Superior temporal gyrus (tissue), 1 donor: ENCODE data around the gene HSD17B12.
A peak's percentile ranks its signal among the peaks of the same experiment; 100 is the strongest.
"Not testable (repeated sequence)": the region's sequence is repeated elsewhere in the genome, so short reads cannot be mapped to it uniquely, and the experiment has no call there.

Source experiments
- DNase-seq: peaks from one replicate; pipeline ENCODE4 v3.0.0-alpha.2; 2016; ENCODE audit errors: extremely low spot score

Gene HSD17B12

DNA sequence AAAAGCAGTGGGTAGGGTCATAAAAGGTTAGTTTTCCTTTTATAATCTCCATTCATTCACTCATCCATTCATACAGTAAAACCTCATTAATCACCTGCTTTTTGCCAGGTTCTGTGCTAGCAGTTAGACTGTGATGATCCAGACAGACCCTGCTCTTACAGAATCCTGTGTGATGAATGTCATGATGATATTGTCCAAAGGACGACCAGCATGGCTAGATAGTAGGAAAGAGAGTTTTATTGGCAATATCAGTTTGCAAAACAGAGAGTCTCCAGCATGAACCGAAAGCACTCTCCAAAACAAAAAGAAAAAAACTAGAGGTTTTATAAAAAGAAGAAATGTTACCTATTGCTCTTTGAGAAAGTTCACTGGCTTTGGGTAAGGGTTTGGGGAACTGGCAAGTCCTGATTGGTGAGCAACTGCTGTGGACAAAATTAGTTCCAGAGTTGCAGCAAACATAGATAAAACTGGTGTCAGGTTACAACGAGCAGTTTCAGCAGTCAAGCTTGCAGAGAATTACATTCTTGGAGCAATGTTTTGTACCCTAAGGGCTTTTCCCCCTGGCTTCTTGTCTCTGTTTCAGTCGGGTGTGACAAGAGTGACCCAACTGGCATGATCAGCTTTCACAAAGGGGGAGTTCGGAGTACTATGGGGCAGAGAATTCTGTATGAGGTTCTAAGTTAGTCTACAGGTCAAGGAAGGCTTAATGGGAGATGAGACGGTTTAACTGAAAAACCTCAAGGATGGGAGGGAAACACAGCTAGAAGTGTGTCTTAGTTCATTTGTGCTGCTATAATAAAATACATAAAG, 58.3 kb downstream of the HSD17B12 start:
- DNase-seq = no peak

DNA sequence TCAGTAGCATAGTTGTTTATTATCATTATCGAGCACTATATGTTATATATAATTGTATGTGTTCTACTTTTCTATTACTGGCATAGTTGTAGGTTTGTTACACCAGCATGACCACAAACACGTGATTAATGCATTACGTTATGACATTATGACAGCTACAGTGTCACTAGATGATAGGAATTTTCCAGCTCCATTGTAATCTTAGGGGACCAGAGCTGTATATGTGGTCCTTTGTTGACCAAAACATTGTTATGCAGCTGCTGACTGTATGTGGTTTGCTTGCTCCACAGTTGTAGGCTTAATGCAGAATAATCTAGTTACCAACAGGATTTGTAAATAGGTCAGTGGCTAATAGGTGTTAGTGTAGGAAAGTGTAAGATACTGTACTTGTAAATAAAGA, 66.1 kb downstream of the HSD17B12 start:
- no peak for DNase-seq

DNA sequence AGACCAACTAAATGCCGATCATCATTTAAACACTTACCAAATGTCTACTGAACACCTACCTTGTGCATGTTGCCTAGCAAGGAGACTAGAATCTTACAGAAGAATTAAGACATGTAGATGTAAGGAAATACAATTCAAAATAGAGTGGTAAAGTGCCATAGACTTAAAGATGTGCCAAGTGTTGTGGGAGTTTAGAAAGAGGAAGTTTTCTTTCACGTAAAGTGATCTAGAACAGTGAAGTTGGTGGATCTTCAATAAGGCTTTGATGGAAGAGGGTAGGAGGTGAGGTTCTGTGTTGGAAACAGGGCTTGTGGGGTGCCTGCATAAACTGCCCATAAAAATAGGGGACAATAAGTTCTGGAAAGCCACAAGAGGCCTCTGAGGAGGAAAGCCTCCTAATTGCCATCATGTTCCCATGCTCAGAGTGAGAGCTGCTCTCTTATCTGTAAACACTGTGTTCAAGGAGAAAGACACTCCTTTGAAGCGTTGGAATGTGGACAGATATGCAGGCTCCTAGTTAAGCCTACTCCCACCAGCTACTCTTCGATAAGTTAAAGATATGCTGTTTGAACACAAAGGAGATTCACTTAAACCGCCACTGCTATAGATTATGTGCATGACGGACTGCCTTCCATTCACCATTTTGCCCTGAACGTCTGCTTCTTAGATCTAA, 66.7 kb downstream of the HSD17B12 start:
- no peak for DNase-seq

DNA sequence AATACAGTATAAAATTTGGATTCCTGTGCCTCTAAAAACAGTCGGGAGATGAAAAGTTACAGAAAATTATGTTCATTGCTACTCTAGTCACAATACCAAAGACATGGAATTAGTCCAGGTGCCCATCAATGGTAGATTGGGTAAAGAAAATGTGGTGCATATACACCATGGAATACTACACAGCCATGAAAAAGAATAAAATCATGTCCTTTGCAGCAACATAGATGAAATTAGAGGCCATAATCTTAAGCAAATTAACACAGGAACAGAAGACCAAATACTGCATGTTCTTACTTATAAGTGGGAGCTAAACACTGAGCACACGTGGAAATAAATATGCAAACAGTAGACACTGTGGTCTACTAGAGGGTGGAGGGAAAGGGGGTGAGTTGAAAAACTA, 67.6 kb downstream of the HSD17B12 start:
- DNase-seq = no peak

DNA sequence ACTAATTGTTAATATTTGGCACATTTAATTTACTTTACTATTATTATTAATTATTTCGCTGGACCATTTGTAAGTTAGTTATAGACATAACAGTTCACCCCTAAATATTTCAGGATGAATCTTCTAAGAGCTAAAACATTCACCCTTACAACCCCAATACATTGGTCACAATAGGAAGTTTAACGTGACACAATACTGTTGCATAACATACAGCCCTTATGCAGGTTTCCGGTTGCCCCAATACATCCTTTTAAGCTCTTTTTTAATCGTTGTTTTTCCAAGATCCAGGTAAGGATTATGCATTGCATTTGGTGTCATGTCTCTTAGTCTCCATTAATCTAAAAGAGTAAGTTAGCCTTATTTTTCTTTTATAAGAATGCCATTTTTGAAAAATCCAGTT, 71.2 kb downstream of the HSD17B12 start:
- DNase-seq = no peak

DNA sequence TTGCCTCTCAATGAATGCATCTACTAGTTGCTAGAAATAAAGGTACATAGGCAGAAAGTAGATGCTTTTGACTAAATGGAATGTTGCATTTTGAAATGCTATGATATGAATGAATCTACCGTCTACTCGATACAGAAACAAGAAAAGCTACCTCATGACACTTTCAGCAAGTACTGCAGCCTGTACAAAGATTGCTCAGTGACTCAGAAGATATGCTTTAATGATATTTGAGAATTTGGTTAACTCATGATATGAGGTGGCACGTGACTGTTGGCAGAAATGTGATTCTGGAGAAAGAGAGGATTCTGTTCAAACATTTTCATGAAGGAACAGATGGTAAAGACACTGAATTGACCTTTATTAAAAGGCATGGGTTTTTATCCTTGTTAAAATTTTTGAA, 76.0 kb downstream of the HSD17B12 start:
- DNase-seq = no peak

DNA sequence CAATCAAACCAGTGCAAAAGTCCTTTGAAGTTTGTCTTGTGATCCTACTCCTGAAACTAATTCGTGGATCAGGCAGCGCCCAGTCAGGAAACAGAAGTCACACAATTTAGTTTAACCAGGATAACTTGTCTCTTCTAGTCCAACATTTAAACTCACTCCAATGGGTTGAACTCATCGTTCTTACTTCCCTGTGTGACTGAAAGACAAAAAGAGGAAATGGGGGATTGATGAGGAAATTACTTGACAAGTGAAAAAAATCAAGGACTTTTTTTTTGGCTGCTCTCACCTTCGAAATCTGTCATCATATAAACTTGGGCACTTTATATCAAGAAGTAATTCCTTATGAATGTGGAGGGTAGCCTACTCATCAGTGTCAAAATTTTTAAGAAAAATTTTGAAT, 78.4 kb downstream of the HSD17B12 start:
- no peak for DNase-seq

DNA sequence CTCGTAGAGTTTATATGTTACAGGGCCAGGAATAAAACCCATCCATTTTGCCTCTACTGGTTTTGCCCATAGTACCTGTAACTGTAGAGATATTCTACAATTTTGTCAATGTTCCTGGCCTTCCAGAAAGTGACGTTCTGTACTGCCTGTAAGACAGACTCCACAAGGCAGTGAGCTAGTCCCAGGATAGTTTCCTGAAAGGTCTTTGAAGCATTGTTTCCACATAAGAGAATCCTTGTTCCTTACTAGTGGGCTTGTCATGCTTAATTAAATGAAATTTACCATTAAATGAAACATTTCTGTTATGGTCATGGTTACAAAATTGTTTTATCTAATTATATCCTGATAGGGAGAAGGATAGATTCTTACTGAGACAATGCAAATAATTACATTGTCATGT, 80.4 kb downstream of the HSD17B12 start:
- no peak for DNase-seq

DNA sequence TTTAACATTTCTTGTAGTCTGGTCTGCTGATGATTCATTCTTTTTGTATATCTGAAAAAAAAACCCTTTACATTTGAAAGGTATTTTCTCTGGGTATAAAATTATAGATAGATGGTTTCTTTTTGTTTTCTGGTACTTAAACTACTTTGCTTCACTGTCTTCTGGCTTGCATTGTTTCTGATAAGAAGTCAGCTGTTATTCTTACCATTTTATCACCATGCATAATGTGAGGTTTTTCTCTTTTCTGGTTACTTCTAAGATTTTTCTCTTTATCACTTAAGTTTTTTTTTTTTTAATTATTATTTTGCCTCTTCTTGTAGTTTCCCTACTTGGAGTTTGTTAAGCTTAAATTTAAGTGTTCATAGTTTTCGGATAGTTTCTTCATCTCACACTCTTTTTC, 84.7 kb downstream of the HSD17B12 start:
- no peak for DNase-seq

DNA sequence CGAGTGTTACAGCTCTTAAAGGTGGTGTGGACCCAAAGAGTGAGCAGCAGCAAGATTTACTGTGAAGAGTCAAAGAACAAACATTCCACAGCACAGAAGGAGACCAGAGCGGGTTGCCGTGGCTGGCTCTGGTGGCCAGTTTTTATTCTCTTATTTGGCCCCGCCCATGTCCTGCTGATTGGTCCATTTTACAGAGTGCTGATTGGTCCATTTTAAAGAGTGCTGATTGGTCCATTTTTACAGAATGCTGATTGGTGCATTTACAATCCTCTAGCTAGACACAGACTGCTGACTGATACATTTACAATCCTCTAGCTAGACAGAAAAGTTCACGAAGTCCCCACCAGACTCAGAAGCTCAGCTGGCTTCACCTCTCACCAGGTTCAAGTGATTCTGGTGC, 88.1 kb downstream of the HSD17B12 start:
- DNase-seq = not testable (repeated sequence)

DNA sequence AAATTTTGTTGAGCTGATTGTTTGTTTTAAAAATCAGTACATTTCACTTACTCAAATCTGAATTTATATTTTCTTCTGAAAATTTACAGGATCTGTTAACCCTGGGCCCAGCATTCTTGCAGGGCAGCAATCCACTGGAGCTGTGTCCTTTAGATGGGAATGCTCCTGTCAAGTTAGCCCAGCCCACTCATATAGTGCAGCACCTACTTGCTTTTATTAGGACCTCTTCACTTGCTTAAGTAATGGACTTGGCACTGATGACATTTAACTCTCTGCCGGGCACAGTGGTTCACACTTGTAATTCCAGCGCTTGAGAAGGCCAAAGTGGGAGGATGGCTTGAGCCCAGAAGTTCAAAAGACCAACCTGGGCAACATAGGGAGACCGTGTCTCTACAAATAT, 89.6 kb downstream of the HSD17B12 start:
- no peak for DNase-seq

DNA sequence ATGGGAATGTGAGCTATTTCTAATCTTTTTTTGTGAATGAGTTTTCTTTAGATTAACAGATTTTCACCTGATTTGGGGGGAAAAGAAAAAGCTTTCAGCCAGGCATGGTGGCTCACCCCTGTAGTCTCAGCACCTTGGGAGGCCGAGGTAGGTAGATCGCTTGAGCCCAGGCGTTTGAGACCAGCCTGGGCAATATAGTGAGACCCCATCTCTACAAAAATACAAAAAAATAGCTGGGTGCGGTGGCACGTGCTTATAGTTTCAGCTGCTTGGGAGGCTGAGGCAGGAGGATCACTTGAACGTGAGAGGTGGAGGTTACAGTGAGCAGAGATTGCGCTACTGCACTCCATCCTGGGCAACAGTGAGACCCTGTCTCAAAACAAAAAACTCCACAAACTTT, 92.2 kb downstream of the HSD17B12 start:
- no peak for DNase-seq

DNA sequence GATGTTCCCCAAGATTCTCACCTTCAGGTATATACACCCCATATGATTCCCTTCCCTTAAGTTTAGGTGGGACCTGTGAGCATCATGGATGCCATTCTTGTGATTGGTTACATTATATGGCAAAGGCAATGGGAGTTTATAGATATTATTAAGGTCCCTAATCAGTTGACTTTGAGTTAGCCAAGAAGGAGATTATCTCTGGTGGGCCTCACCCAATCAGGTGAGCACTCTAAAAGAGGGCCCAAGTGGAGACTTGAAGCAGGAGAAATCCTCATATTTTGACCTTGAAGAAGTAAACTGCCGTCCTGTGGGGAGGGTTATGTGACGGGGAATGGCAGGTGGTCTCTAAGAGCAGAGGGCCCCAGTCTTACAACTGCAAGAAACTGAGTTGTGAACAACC, 94.2 kb downstream of the HSD17B12 start:
- DNase-seq = no peak

DNA sequence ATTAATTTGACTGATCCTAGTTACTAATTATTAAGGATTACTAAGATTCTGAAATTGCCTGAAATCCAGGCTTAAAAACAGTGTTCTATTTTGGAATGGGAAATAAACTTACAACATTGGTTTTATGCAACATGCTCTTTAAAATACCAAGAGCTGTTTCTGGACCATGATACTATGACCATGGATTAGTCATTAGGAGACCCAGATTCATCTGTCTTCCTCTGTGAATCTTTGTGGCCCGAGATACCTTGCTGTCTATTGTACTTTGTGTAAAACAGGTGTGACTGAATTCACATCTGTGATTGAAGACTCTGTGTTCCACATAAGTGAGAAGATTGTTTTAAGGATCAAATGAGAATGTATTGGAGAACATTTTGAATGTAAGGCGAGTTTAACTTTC, 98.8 kb downstream of the HSD17B12 start:
- no peak for DNase-seq

DNA sequence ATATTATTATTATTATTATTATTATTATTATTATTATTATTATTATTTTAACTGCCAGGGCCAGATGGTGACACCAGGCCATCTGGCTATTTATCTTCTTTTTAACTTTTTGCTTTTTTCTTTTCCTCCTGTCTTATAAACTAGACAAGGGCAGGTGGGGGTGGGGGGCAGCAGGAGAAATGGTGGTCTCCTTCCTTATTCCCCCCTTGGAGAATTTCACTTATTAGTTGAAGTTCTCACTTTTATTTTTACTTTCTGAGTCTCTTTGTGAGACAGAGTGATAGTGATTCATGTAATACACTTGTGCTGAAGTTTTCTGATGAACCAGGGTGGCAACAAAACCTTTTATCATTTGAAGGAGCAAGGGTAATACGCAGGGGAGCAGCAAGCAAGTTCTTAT, 103.8 kb downstream of the HSD17B12 start:
- DNase-seq = no peak

DNA sequence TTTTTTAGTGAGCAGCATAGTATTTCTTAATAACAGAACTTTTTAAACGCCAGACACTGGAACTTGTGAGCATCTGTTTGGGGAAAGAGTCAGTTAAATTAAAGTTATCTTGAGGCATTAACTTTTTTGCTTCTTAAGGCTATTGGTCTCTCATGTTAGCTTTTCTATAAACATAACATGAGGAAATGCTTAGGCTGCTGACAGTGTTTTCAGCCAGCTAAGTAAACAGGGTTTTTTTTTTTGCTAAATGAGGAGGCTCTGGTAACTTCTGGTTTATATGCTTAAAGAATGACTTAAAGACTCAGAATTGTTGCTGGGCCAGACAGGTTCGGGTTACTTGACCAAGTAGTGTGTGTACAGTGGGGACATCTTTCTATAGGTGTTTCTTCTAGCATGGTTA, 104.3 kb downstream of the HSD17B12 start:
- DNase-seq = no peak

DNA sequence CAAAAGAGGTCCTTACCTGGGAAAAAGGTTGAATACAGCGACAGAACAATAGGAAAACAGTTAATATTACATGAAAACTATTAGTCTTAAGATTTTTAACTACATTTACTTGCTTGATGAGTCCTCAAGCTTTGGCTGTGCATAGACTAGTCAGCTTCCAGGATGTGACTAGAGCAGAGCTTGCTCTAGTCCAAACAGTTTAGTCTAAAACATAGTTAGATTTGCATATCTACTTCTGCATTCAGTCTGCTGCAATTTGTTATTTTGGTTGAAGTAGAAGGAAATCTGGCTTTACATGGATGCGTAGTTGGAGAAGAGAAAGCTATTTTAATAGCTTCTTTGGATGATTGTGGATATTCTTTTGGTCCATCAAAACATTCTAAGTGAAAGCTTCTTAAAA, 104.8 kb downstream of the HSD17B12 start:
- DNase-seq = no peak

DNA sequence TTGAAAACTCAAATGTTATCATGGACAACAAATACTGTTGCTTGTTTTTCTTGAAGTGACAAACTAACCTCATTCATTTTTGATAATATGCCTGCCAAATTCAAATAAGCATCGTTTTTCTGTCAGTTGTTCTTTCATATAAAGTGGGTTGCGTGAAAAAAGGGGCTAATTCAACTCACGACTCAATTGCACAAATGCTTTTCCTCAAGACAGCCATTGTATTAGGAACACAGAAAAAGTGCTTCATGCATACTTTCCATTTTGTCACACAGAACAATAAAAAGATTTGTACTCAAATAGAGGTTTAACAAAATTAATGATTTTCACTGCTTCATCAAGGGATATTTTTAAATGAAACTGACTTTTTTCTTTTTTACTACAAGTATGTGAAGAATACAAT, 105.5 kb downstream of the HSD17B12 start:
- peak; percentile 49 for DNase-seq

DNA sequence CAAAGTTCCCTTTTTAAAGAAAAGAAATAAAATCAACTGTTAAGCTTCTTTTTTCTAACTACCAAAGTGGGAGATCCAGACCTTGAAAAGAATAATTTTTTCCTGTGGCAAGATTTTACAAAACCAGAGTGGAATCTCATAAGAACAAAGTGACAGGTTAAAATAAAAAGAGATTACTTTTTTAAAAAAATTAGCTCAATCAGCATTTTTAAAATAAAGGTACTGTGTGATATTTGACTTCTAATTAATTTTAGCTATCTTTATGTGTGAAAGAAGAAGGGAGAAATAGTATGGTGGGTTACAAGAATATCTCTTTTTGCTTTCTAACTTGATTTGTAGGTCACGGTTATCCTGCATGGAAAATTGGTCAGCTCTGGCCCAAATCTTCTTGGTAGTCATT, 107.3 kb downstream of the HSD17B12 start:
- no peak for DNase-seq

DNA sequence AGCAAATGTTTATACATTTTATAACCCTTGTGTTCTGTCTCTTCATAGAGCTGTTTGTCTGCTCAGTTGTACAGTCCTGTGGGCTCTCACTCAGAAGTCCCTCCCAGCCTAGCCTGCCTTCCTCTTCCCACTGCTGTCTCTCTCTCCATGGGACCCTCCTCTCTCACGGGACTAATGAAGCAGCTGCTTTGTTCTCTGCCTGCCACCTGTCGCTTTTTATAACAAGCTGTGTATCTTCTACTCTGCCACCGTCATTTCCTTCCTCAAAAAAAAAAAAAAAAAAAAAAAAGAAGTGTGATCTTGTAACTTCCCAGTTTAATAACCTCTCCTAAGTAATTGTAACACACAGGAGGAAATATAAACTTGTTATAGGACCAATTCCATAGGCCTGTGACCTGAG, 107.9 kb downstream of the HSD17B12 start:
- no peak for DNase-seq

DNA sequence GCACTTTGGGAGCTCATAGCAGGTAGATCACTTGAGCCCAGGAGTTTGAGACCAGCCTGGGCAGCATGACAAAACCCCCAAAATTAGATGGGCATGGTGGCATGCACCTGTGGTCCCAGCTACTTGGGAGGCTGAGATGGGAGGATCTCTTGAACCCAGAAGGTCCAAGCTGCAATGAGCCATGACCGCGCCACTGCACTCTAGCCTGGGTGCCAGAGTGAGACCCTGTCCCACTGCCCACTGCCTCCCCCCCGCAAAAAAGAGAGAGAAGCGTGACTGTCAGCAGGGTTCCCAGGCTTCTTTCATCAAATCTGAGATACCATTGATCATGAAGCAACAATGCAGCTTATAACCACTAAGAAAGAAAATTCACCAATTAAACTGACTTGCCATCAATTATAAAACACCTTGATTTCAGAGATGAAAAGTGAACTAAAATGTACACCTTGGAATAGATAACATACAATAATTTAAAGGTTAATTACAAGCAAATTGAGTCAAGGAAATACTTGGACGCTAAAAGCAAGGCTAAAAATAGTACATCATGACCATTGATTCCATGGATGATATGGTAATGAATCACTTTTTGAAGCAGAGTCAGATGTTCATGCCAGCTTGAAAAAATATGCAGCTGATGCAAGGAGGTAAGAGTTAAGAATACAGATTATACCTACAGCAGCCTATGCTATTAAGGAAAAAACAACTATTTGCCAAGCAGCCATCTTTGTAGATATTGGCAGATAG, 109.3 kb downstream of the HSD17B12 start:
- DNase-seq = no peak

DNA sequence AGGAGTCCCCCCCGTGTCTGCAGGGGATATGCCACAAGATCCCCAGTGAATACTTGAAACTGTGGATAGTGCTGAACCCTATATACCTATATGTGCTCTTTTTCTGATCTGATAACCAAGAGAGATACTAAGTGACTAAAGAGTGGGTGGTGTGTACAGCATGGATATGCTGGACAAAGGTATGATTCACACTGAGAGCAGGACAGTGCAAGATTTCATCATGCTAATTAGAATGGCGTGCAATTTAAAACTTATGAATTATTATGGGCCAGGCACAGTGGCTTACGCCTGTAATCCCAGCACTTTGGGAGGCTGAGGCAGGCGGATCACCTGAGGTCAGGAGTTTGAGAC, 109.9 kb downstream of the HSD17B12 start:
- no peak for DNase-seq

DNA sequence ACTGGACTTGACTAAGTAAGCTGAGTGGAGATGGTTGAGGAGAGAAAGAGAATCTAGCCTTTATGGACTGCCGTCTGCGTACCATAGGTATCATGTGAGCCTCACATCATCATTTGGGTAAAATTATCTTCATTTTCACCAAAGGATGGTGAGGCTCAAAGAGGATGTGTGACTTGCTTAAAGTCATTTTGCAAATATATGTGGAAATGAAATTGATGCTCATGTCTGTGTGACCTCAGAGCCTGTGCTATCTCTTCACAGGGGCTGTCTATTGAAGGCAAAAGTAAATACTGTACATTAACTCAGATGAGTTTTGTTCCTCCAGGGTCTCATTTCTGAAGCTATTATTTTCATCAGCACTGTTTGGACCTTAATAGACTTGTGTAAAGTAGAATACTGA, 116.8 kb downstream of the HSD17B12 start:
- DNase-seq = no peak
